SIG-M5 (cell line): ENCODE results near the gene SYNC.
"Not testable (repeated sequence)": the region's sequence is repeated elsewhere in the genome, so short reads cannot be mapped to it uniquely, and the experiment has no call there.

Source experiments
- DNase-seq: peaks from one replicate; lab custom pipeline; 2025; lab: John Stamatoyannopoulos, UW

SYNC gene

GRCh38 chr1:32724678-32725614 lies 22.4 kb upstream of the SYNC start:
- no peak for DNase-seq

- no peak for DNase-seq
Observed at GRCh38 chr1:32719681-32720275, 17.2 kb upstream of the SYNC start.

DNA sequence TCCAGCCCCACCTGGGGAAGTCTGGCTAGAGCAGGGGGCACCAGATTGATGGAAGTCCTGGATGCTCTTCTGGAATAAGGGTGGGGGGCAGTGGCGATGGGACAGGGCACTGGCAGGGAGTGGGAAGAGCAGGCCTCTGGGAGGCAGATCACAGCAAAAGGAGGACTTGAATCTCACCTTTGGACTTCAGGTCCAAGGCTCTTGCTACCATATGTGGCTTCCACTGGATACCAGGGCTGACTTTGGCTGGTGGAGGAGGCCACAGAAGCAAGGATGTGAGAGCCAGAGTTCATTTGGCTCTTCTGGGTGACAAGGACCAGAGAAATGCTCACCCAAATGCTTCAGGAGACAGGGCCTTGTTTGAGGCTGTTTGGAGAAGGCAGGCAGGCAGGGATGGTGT lies 16.0 kb upstream of the SYNC start:
- no peak for DNase-seq

DNA sequence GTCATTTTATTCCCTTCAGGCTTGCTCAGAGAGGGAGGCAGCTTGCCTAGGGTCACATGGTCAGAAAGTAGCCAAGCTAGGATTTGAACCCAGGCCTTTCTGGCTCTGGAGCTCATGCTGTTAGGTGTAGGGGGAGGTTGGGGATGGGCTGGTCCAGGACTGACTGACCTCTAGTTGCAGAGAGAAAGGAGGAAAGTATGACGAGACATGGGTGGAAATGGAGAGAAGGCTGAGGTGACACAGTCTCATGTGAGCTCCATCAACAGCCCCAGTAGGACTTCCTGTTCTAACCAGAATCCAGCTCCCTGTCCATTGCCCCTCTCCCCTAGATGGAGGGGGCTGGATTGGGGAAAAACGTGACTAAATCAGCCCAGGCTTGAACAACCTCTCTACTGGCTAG lies 15.5 kb upstream of the SYNC start:
- no peak for DNase-seq

GRCh38 chr1:32717503-32717902 lies 14.9 kb upstream of the SYNC start:
- DNase-seq: no peak

GRCh38 chr1:32716312-32717148 lies 14.0 kb upstream of the SYNC start:
- no peak for DNase-seq

DNA sequence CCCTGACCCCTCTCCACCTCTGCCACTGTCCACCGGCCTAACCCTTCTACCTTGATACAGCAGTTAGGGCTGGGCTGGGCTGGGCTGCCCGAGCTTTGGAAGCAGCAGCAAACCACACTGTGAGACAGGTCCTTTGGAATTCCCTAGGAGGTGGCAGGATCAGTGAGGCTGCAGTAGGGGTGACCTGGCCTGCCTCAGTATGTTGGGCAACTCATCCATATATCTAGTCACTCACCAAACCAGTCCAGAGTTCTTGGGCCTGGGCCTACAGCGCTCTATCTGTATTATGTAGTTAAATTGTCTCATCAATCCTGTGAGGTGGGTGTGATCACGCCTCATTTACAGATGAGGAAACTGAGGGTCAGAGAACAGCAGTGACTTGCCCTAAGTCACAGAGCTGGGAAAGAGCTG lies 13.3 kb upstream of the SYNC start:
- DNase-seq: no peak

DNA sequence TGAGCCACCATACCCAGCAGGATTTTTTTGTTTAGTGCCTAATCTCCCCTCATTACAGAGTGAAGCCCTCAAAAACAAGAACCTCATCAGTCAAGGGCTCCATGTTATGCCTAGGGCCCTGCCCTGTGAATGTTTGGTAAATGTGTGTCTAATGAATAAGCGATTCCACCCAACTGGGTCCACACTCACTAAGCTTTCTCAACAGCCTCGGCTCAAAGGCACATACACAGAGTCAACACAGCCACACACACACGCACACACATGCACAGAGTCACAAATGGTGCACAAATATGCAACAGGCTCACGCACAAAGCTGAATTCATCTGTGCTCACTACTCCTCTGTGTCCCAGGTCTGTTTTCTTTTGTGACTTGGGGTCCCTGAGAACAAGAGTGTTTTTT lies 11.7 kb upstream of the SYNC start:
- no peak for DNase-seq

DNA sequence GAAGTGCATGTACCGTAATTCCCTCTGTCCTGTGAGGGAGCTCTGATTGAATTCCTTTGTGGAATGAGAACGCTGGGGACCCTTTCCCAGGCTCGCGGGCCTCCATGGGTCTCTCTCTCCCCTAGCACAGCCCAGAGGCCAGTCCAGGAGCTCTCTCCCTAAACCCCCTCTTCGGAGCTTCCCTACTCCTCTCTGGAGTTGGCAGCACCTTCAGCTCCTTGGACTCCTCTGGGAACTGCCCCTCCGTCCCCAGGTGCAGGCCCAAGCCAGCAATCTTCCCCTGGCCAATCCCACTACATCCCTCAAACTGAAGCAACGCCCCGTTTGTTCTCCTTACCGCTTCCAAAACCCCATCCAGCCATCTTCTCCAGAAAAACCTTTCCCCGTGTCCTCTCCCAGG lies 10.5 kb upstream of the SYNC start:
- DNase-seq: no peak

- DNase-seq: not testable (repeated sequence)
Observed at GRCh38 chr1:32711221-32711620, 8.7 kb upstream of the SYNC start.

- no peak for DNase-seq
Observed at GRCh38 chr1:32709476-32709875, 6.9 kb upstream of the SYNC start.

DNA sequence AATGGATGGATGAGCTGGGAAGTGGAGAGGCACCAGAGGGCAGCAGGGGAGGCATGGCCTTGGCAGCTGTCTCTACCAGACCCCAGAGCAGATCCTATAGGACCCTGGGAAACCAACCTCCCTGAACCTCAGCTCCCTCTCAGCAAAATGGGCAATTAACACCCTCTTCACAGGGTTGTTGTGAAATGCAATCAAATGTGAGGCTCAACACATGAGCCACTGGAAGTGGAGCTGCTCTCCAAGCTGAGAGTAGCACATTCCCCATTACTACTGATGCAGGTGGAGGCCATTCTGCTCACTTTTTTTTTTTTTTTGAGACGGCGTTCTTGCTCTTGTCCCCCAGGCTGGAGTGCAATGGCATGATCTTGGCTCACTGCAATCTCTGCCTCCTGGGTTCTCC lies 6.5 kb upstream of the SYNC start:
- no peak for DNase-seq

DNA sequence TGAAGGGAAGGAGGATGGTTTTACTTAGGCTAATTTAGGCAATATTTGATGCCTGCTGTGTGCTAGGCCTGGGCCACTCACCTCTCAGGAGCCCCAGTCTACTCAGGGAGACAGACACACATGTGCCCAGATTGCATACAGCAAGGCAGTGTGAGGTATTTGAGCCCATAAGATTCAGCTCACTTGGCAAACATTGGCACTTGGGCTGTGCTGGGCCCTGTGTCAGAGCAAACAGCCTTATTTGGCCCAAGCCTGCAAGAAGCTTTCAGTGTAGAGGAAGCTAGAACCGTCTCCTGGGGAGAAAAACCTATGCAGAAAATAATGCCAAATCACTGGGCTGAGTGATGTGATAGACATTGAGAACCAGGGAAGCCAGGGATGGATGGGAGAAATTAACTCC lies 3.9 kb upstream of the SYNC start:
- DNase-seq: no peak

DNA sequence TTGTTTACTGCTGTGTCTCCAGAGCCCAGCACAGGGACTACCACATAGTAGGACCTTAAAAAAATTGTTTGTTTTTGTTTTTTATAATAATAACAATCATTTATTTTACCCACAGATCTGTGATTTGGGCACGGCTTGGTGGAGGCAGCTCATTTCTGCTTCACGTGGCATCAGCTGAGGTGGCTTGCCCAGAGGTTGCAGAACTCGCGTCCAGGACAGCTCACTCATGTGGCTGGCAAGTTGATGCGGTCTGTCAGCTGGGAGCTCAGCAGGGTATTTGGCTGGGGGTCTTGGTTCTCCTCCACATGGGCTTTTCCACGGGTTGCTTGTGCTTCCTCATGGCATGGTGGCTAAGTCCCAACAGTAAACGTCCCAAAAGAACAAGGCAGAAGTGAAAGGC lies 2.9 kb upstream of the SYNC start:
- DNase-seq: no peak

GRCh38 chr1:32703479-32704291 lies 1.1 kb upstream of the SYNC start:
- DNase-seq: no peak

DNA sequence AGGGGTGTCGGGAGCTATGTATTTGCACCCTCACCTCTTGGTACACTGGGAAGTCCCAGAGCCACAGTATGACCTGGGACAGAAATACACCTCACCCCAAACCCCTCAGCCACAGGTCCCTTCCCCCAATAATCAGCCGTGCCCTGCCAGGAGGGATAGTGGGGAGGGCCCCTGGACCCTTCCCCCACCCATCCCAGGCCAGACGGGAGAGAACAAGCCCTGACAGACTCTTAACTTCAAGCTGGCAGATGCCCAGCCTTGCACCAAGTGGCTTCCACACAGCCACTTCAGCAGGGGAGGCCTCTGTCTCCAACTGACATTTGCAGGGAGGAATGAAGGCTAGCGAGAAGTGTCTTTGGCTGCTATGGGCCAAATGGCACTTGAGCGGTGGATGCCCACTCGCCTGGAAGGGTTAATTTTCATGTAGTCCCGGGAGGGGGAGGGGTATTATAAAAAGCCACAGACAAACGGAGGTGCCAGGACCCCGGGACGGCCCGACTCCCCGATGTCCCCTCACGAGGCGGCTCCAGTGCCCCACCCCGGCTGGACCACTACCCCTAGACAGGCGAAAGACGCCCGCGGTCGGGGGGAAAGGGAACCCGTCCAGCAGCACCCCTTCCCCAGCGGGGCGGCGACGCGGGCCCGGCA lies 495 bp downstream of the SYNC start:
- DNase-seq: no peak

DNA sequence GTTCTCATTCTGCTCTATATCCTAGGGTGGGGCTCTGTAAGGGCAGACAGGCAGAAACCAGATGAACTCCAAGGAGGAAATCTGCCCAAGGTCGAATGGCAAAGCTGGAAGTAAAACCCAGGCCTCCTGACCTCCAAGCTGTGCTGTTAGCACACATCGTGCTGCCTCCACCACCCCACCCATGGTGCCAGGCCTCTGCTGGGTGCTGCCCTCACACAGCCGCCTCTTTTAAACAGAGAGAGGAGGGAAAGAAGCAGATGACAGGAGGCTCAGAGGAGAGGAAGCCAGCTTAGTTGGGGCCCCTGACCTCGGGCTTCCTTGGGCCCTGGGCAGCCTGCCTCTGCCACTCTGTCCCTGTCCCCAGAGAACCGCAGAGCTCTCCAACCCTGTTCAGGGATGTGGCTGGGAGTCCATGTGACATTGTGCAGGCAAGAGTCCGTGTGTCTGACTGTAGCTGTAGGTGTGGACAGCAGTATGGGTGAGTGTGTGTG lies 1.1 kb downstream of the SYNC start:
- no peak for DNase-seq

DNA sequence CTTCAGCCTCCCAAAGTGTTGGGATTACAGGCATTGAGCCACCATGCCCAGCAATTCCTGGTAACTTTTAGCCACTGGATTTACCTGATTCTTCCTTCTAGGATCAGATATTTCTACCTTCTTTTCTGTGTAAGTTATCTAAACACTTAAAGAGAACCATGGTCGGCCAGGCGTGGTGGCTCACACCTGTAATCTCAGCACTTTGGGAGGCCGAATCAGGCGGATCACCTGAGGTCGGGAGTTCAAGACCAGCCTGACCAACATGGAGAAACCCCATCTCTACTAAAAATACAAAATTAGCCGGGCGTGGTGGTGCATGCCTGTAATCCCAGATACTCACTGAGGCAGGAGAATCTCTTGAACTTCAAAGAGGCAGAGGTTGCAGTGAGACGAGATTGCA lies 5.6 kb downstream of the SYNC start:
- not testable (repeated sequence) for DNase-seq

- no peak for DNase-seq
Observed at GRCh38 chr1:32696041-32696440, 6.5 kb downstream of the SYNC start.

DNA sequence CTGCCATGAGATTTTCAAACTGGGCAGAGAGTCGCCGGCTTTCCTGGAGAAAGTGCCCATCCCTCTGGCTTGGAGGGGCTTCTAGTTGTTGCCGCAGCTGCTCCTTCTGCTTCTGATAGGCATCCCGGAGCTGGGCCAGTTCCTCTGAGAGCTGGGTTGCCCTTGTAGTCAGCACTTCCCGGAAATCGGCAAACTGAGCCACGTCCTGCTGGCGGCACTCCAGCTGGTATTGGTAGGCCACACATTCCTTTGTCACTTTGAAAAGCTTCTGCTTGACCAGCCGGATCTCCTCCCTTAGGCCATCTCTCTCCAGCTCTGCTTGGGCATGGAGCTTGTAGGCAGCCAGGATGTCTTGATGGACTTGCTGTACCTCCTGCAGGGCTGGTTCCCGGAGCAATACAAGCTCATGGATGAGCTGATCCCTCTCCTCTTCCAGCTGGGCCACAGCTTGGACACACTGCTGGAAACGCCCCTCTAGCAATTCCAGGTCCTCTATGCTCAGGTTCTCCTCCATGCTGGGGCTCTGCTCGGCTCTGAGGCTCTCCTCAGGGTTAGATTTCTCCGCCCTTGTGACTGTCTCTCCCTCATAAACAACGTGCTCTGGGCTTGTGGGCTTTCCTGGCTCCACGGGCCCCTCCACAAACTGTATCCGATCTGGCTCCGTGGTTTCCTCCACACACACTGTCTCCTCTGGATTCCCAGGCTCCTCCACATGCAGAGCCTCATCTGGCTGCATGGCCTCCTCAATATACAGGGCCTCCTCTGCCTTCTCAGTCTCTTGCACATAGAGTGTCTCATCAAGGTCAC lies 7.3 kb downstream of the SYNC start:
- no peak for DNase-seq
